ENCODE results near the gene KLRC2. TPM values are rescaled to one million over a fixed set of nuclear protein-coding genes. Genes with fewer than 3 reads are reported as not detected.
"Not testable (repeated sequence)": the region's sequence is repeated elsewhere in the genome, so short reads cannot be mapped to it uniquely, and the experiment has no call there.

The KLRC2 gene
- total RNA-seq, 4 donors from 2014 or later, result 1.8 to 8.3 (median 4.7) TPM; not detected in 1

DNA sequence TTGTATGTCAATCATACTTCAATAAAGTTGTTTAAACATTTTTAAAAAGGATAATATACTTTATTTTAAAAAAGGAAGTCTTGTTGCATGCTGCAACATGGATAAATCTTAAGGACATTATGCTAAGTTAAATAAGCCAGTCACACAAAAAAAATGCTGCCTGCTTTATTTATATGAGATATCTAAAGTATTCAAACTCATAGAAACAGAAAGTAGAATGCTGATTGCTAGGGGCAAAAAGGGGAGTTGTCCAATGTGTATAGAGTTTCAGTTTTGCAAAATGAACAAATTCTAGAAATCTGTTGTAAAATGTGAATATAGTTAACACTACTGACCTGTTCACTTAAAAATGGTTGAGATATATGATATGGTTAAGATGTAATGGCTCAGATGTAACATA, 35.0 kb downstream of the KLRC2 start:
- Histone ChIP-seq H3K27me3 (no peaks in the 10 kb centered on the region), H3K36me3 (no peaks in the 10 kb centered on the region), H3K27ac (no peak overlapping the region), H3K4me3 (no peak overlapping the region), H3K9me3 (peaks cover 0 to 4% (median 0%) of the 10 kb centered on the region in 4 donors), H3K4me1 (no peaks in the 10 kb centered on the region)
- TF ChIP-seq, protein P1, sequence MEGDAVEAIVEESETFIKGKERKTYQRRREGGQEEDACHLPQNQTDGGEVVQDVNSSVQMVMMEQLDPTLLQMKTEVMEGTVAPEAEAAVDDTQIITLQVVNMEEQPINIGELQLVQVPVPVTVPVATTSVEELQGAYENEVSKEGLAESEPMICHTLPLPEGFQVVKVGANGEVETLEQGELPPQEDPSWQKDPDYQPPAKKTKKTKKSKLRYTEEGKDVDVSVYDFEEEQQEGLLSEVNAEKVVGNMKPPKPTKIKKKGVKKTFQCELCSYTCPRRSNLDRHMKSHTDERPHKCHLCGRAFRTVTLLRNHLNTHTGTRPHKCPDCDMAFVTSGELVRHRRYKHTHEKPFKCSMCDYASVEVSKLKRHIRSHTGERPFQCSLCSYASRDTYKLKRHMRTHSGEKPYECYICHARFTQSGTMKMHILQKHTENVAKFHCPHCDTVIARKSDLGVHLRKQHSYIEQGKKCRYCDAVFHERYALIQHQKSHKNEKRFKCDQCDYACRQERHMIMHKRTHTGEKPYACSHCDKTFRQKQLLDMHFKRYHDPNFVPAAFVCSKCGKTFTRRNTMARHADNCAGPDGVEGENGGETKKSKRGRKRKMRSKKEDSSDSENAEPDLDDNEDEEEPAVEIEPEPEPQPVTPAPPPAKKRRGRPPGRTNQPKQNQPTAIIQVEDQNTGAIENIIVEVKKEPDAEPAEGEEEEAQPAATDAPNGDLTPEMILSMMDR (IDR thresholded peaks at IDR 0.05), result no peak
- no peak for TF ChIP-seq POLR2A (IDR thresholded peaks at IDR 0.05)
- DNase-seq, result no peak

GRCh38 chr12:10398168-10398567, 37.6 kb downstream of the KLRC2 start:
- peaks cover 0 to 4% (median 0%) of the 10 kb centered on the region in 4 donors for H3K4me1 ChIP-seq
- no peak overlapping the region for H3K4me3 ChIP-seq
- no peaks in the 10 kb centered on the region for H3K9me3 ChIP-seq
- H3K27ac ChIP-seq, result no peak overlapping the region
- TF ChIP-seq, protein P1 (IDR thresholded peaks at IDR 0.05), result no peak
- no peak for TF ChIP-seq POLR2A (IDR thresholded peaks at IDR 0.05)
- H3K27me3 ChIP-seq, result no peaks in the 10 kb centered on the region
- DNase-seq, result no peak
- no peaks in the 10 kb centered on the region for H3K36me3 ChIP-seq

DNA sequence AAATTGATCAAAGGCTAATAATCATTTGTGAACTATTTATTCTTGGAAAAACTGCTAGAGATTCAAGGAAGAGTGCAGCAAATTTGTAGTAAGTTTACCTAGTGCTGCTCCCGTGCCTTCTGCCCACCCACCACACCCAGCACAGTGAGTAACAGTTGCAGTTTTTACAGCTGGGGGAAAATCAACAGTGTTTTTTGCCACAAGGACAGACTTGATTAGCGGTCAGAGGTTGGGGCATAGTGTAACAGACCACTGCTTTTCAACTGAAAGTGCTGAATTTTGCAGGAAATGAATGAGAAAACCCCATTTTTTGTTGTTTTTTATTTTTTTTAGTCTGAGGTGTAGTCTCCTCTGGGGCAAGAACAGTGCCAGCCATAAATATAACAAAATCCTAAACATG, 38.5 kb downstream of the KLRC2 start:
- H3K27ac ChIP-seq, result no peak overlapping the region
- no peaks in the 10 kb centered on the region for H3K27me3 ChIP-seq
- no peak for TF ChIP-seq POLR2A (IDR thresholded peaks at IDR 0.05)
- TF ChIP-seq, protein P1 (IDR thresholded peaks at IDR 0.05), result no peak
- no peak overlapping the region for H3K4me3 ChIP-seq
- peaks cover 0 to 4% (median 0%) of the 10 kb centered on the region in 4 donors for H3K4me1 ChIP-seq
- DNase-seq, result no peak
- H3K36me3 ChIP-seq, result no peaks in the 10 kb centered on the region
- no peaks in the 10 kb centered on the region for H3K9me3 ChIP-seq

DNA sequence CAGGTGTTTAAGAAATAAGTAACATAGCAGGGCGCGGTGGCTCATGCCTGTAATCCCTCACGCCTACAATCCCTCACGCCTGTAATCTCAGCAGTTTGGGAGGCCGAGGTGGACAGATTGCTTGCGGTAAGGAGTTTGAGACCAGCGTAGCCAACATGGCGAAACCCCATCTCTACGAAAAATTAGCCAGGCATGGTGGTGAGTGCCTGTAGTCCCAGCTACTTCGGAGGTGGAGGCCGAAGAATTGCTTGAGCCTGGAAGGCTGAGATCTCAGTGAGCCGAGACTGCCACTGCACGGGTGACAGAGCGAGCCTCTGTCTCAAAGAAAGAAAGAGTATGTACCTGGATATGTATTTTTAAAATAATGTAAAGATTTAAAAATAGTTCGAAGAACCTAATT, 39.6 kb downstream of the KLRC2 start:
- not testable (repeated sequence) for DNase-seq, H3K27me3 ChIP-seq, H3K9me3 ChIP-seq, H3K4me1 ChIP-seq, H3K36me3 ChIP-seq
- peak overlapping the region in 1 of 4 donors; percentile 15 for H3K4me3 ChIP-seq
- H3K27ac ChIP-seq, result peak overlapping the region in 3 of 4 donors; percentile 22 to 73 (median 33)

GRCh38 chr12:10395390-10395998, 40.3 kb downstream of the KLRC2 start:
- no peak for DNase-seq
- Histone ChIP-seq H3K27ac (peak overlapping the region; percentile 22 to 73 (median 38)), H3K4me3 (peak overlapping the region in 1 of 4 donors; percentile 15), H3K36me3 (no peaks in the 10 kb centered on the region), H3K27me3 (no peaks in the 10 kb centered on the region), H3K4me1 (peaks cover 0 to 4% (median 0%) of the 10 kb centered on the region in 4 donors), H3K9me3 (no peaks in the 10 kb centered on the region)
- TF ChIP-seq POLR2A (IDR thresholded peaks at IDR 0.05), result no peak
- TF ChIP-seq, protein P1 (IDR thresholded peaks at IDR 0.05), result no peak

GRCh38 chr12:10394531-10395152, 41.2 kb downstream of the KLRC2 start:
- not testable (repeated sequence) for H3K4me3 ChIP-seq, DNase-seq, H3K9me3 ChIP-seq, H3K27me3 ChIP-seq, H3K4me1 ChIP-seq, H3K36me3 ChIP-seq
- H3K27ac ChIP-seq, result peak overlapping the region in 3 of 4 donors; percentile 33 to 73 (median 42)

Measured in Peyer's patch (tissue), 4 donors.